GM19025 (cell line): ENCODE data around the gene HMCN1.
"Not testable (repeated sequence)": the region's sequence is repeated elsewhere in the genome, so short reads cannot be mapped to it uniquely, and the experiment has no call there.

Experiments
- ATAC-seq: cut with Tn5 transposase; IDR thresholded peaks from one replicate; pipeline ENCODE4 v1.9.1; 2021; ENCODE audit warnings: mild to moderate bottlenecking, low read depth, moderate library complexity; ENCODE audit not compliant: unreplicated experiment

HMCN1 gene

GRCh38 chr1:186122837-186123236, 388.6 kb downstream of the HMCN1 start:
- no peak for ATAC-seq

GRCh38 chr1:186125035-186125434, 390.8 kb downstream of the HMCN1 start:
- no peak for ATAC-seq

GRCh38 chr1:186125511-186125910, 391.3 kb downstream of the HMCN1 start:
- ATAC-seq: no peak

GRCh38 chr1:186129758-186130157, 395.6 kb downstream of the HMCN1 start:
- no peak for ATAC-seq

- ATAC-seq: no peak
Measured at GRCh38 chr1:186139115-186139514, 404.9 kb downstream of the HMCN1 start.

GRCh38 chr1:186139701-186140100, 405.5 kb downstream of the HMCN1 start:
- ATAC-seq: no peak

- no peak for ATAC-seq
Measured at GRCh38 chr1:186142159-186142558, 408.0 kb downstream of the HMCN1 start.

- ATAC-seq: no peak
Measured at GRCh38 chr1:186142916-186143315, 408.7 kb downstream of the HMCN1 start.

- no peak for ATAC-seq
Measured at GRCh38 chr1:186143481-186143880, 409.3 kb downstream of the HMCN1 start.

GRCh38 chr1:186144505-186144904, 410.3 kb downstream of the HMCN1 start:
- no peak for ATAC-seq

- no peak for ATAC-seq
Measured at GRCh38 chr1:186146974-186147373, 412.8 kb downstream of the HMCN1 start.

- ATAC-seq: no peak
Measured at GRCh38 chr1:186149591-186149990, 415.4 kb downstream of the HMCN1 start.

GRCh38 chr1:186152227-186152619, 418.0 kb downstream of the HMCN1 start:
- ATAC-seq: no peak

GRCh38 chr1:186152620-186153239, 418.5 kb downstream of the HMCN1 start:
- no peak for ATAC-seq

GRCh38 chr1:186154651-186155050, 420.5 kb downstream of the HMCN1 start:
- ATAC-seq: no peak

GRCh38 chr1:186155594-186155993, 421.4 kb downstream of the HMCN1 start:
- ATAC-seq: no peak

GRCh38 chr1:186162895-186163294, 428.7 kb downstream of the HMCN1 start:
- not testable (repeated sequence) for ATAC-seq

- ATAC-seq: no peak
Measured at GRCh38 chr1:186164773-186165172, 430.6 kb downstream of the HMCN1 start.

GRCh38 chr1:186165303-186165702, 431.1 kb downstream of the HMCN1 start:
- no peak for ATAC-seq

- ATAC-seq: no peak
Measured at GRCh38 chr1:186167096-186167668, 433.0 kb downstream of the HMCN1 start.

GRCh38 chr1:186175588-186175987, 441.4 kb downstream of the HMCN1 start:
- no peak for ATAC-seq

GRCh38 chr1:186178426-186179043, 444.3 kb downstream of the HMCN1 start:
- ATAC-seq: no peak
